IMR-90 (cell line): Measurements from ENCODE around the gene C4orf17. TPM values are rescaled to one million over a fixed set of nuclear protein-coding genes. Genes with fewer than 3 reads are reported as not detected.

Source experiments
- ATAC-seq: fragments of 200-7000 bp; cut with Tn5 transposase; 2 replicates; pipeline ENCODE4 v1.9.1; 2020; ENCODE audit warnings: low read depth, mild to moderate bottlenecking, moderate library complexity
- BruUV-seq: library from RNA; stranded (reverse); fragments of 400-500 nt; replicated peaks from 2 replicates; lab custom pipeline; 2021; lab: Mats Ljungman, UMichigan
- CTCF ChIA-PET: fragments of 300-600 bp; formaldehyde crosslinking; extraction: SDS; loops from one replicate; lab custom pipeline; 2021; ENCODE audit warnings: antibody characterized with exemption; lab: Yijun Ruan, JAX
- POLR2A ChIA-PET: fragments of 300-600 bp; sonication (Branson Sonifier 250); formaldehyde crosslinking; loops from one replicate; lab custom pipeline; 2022; ENCODE audit warnings: antibody characterized with exemption; ENCODE audit not compliant: unreplicated experiment; lab: Charles Lee
- DNase-seq: peaks from one replicate; pipeline ENCODE4 v3.0.0; 2013
- H2AFZ ChIP-seq: replicated peaks from 2 replicates; pipeline ENCODE3; 2013; ENCODE audit warnings: low read length, mild to moderate bottlenecking; ENCODE audit not compliant: poor library complexity
- H2AK5ac ChIP-seq: 2 replicates; pipeline ENCODE4 v1.6.1; 2013; ENCODE audit warnings: low read depth, low read length, inconsistent platforms
- H2AK9ac ChIP-seq: replicated peaks from 2 replicates; pipeline ENCODE3; 2013; ENCODE audit warnings: mild to moderate bottlenecking, low read depth, low read length, moderate library complexity; ENCODE audit not compliant: poor library complexity
- H2BK120ac ChIP-seq: 2 replicates; pipeline ENCODE4 v1.6.1; 2013; ENCODE audit warnings: low read depth, low read length, inconsistent platforms
- H2BK15ac ChIP-seq: 3 replicates; pipeline ENCODE4 v1.6.1; 2013; ENCODE audit warnings: low read depth, low read length, inconsistent platforms
- H2BK20ac ChIP-seq: 2 replicates; pipeline ENCODE4 v1.6.1; 2013; ENCODE audit warnings: low read depth, mild to moderate bottlenecking, inconsistent platforms, low read length, moderate library complexity
- H2BK5ac ChIP-seq: 2 replicates; pipeline ENCODE4 v1.6.1; 2013; ENCODE audit warnings: mild to moderate bottlenecking, low read depth, low read length, inconsistent platforms; ENCODE audit not compliant: poor library complexity, severe bottlenecking
- H3K14ac ChIP-seq: replicated peaks from 2 replicates; pipeline ENCODE4 v1.6.1; 2013; ENCODE audit warnings: low read depth, low read length, inconsistent platforms
- H3K18ac ChIP-seq: 2 replicates; pipeline ENCODE4 v1.6.1; 2013; ENCODE audit warnings: low read depth, low read length, control low read depth
- H3K23ac ChIP-seq: 2 replicates; pipeline ENCODE4 v1.6.1; 2013; ENCODE audit warnings: low read depth, low read length, inconsistent platforms
- H3K27ac ChIP-seq: 2 replicates; pipeline ENCODE4 v1.5.1; 2013; ENCODE audit warnings: mild to moderate bottlenecking, control low read depth, low read length; ENCODE audit not compliant: insufficient read depth
- H3K27me3 ChIP-seq: 2 replicates; pipeline ENCODE4 v1.6.1; 2013; ENCODE audit warnings: low read length; ENCODE audit not compliant: control insufficient read depth, insufficient read depth
- H3K36me3 ChIP-seq: 2 replicates; pipeline ENCODE4 v1.6.1; 2013; ENCODE audit warnings: low read length, mixed read lengths; ENCODE audit not compliant: control insufficient read depth, insufficient read depth
- H3K4ac ChIP-seq: 2 replicates; pipeline ENCODE4 v1.6.1; 2013; ENCODE audit warnings: low read depth, low read length, inconsistent platforms
- H3K4me1 ChIP-seq: 2 replicates; pipeline ENCODE4 v1.6.1; 2013; ENCODE audit warnings: low read length, mixed read lengths; ENCODE audit not compliant: control insufficient read depth, insufficient read depth
- H3K4me2 ChIP-seq: 2 replicates; pipeline ENCODE4 v1.6.1; 2013; ENCODE audit warnings: low read depth, mild to moderate bottlenecking, control low read depth, low read length, moderate library complexity
- H3K4me3 ChIP-seq: 2 replicates; pipeline ENCODE4 v1.5.1; 2013; ENCODE audit warnings: low read depth, mild to moderate bottlenecking, control low read depth, low read length, moderate library complexity; ENCODE audit not compliant: insufficient read depth
- H3K56ac ChIP-seq: 2 replicates; pipeline ENCODE4 v1.6.1; 2013; ENCODE audit warnings: low read length, inconsistent platforms; ENCODE audit not compliant: insufficient read depth; ENCODE audit errors: extremely low read depth
- H3K79me1 ChIP-seq, 2 experiments: 2 replicates each; pipeline ENCODE4 v1.6.1; 2013; ENCODE audit warnings: low read length in 2 of 2, inconsistent platforms in 1 of 2, low read depth in 1 of 2
- H3K9ac ChIP-seq: 2 replicates; pipeline ENCODE4 v1.6.1; 2013; ENCODE audit warnings: low read depth, low read length, control low read depth
- H3K9me1 ChIP-seq: 2 replicates; pipeline ENCODE4 v1.6.1; 2013; ENCODE audit warnings: low read length, inconsistent platforms; ENCODE audit not compliant: insufficient read depth
- H3K9me3 ChIP-seq: 2 replicates; pipeline ENCODE4 v1.6.1; 2013; ENCODE audit warnings: low read length; ENCODE audit not compliant: control insufficient read depth, insufficient read depth
- H4K20me1 ChIP-seq: 2 replicates; pipeline ENCODE4 v1.6.1; 2013; ENCODE audit warnings: low read length, inconsistent platforms; ENCODE audit not compliant: insufficient read depth
- H4K5ac ChIP-seq: 2 replicates; pipeline ENCODE4 v1.6.1; 2013; ENCODE audit warnings: mild to moderate bottlenecking, low read depth, low read length, control low read depth
- H4K8ac ChIP-seq, 2 experiments: 2 replicates each; pipeline ENCODE4 v1.6.1; 2013; ENCODE audit warnings: low read depth in 2 of 2, low read length in 2 of 2, control low read depth in 1 of 2, inconsistent platforms in 1 of 2
- H4K91ac ChIP-seq: 2 replicates; pipeline ENCODE4 v1.6.1; 2013; ENCODE audit warnings: low read depth, low read length, inconsistent platforms; ENCODE audit not compliant: insufficient read depth
- BHLHE40 ChIP-seq: fragments of 150-350 bp; IDR thresholded peaks from 2 replicates; pipeline ENCODE4 v1.6.1; 2016; ENCODE audit warnings: mild to moderate bottlenecking, low read depth, low read length
- CEBPB ChIP-seq: IDR thresholded peaks from 2 replicates; pipeline ENCODE4 v1.6.1; 2012; ENCODE audit warnings: low read depth, low read length, improper control_type of control experiment
- CTCF ChIP-seq: conservative IDR thresholded peaks from 2 replicates; pipeline ENCODE4 v1.5.1; 2012; ENCODE audit warnings: mild to moderate bottlenecking, low read depth, low read length, improper control_type of control experiment
- ELK1 ChIP-seq: fragments of 150-350 bp; IDR thresholded peaks from 2 replicates; pipeline ENCODE4 v1.6.1; 2016; ENCODE audit warnings: low read depth, mild to moderate bottlenecking, low read length, moderate library complexity, borderline replicate concordance
- FOS ChIP-seq: fragments of 150-350 bp; IDR thresholded peaks from 2 replicates; pipeline ENCODE4 v1.6.1; 2016; ENCODE audit warnings: low read depth, low read length
- MAFK ChIP-seq: IDR thresholded peaks from 2 replicates; pipeline ENCODE4 v1.6.1; 2012; ENCODE audit warnings: low read depth, low read length, improper control_type of control experiment
- MAZ ChIP-seq: IDR thresholded peaks from 2 replicates; pipeline ENCODE4 v1.6.1; 2012; ENCODE audit warnings: low read depth, mild to moderate bottlenecking, low read length, improper control_type of control experiment, moderate library complexity, borderline replicate concordance
- NFE2L2 ChIP-seq: fragments of 150-350 bp; IDR thresholded peaks from 2 replicates; pipeline ENCODE4 v1.6.1; 2016; ENCODE audit warnings: low read depth, mild to moderate bottlenecking, low read length
- RCOR1 ChIP-seq: IDR thresholded peaks from 2 replicates; pipeline ENCODE4 v1.6.1; 2012; ENCODE audit warnings: mild to moderate bottlenecking, low read length, improper control_type of control experiment; ENCODE audit not compliant: insufficient replicate concordance
- SMC3 ChIP-seq: fragments of 150-350 bp; IDR thresholded peaks from 2 replicates; pipeline ENCODE4 v1.6.1; 2016; ENCODE audit warnings: low read depth, mild to moderate bottlenecking, antibody characterized with exemption, low read length, moderate library complexity
- WGBS, 2 experiments: methylation state at CpG; one replicate each; pipeline versions ENCODE4 v1.1.5 to v1.1.7; 2013; ENCODE audit warnings: missing lambda C conversion rate in 2 of 2; ENCODE audit not compliant: insufficient read length in 1 of 2; ENCODE audit errors: extremely low coverage in 2 of 2; 5-methylcytosine and 5-hydroxymethylcytosine counted together
- dilution Hi-C: fragments of 300-500 bp; cut with HindIII; formaldehyde crosslinking; loops from one replicate; pipeline ENCODE4 v1.14.3; 2018; ENCODE audit warnings: low sequenced_read_pairs; ENCODE audit not compliant: unreplicated experiment
- in situ Hi-C: fragments of 300-500 bp; cut with MboI; formaldehyde crosslinking; loops from 3 replicates; pipeline ENCODE4 v1.14.3; 2019; ENCODE audit warnings: low sequenced_read_pairs, inconsistent platforms, mixed read lengths
- intact Hi-C: fragments of 100-400 bp; cut with micrococcal nuclease; formaldehyde crosslinking; loops from 2 replicates; pipeline ENCODE4 v1.10.0; 2022
- polyA plus RNA-seq, 3 experiments: library from polyadenylated mRNA; depleted of rRNA; stranded (reverse); fragments of >200 nt; gene quantifications; 2 replicates each; pipeline ENCODE4 v1.2.3, GENCODE V29; 2012; ENCODE audit warnings: low replicate concordance in 1 of 3
- total RNA-seq: library from RNA; depleted of rRNA; stranded (reverse); fragments of >200 nt; gene quantifications from 2 replicates; pipeline ENCODE4 v1.2.3, GENCODE V29; 2012

Gene C4orf17
- total and polyA plus RNA-seq, 2 of the 4 experiments (the other 2 are of a cell fraction): not detected

GRCh38 chr4:99586322-99586721 lies 75.5 kb downstream of the C4orf17 start:
- TF ChIP-seq RCOR1 (no peak), MAZ (no peak), FOS (no peak), CEBPB (no peak), MAFK (no peak), SMC3 (no peak), NFE2L2 (no peak), ELK1 (no peak), CTCF (no peak), BHLHE40 (no peak)
- no peaks in the 10 kb centered on the region for H3K27me3 ChIP-seq
- no peaks in the 10 kb centered on the region for H3K36me3 ChIP-seq
- H2AK9ac ChIP-seq: no peak overlapping the region
- H3K27ac ChIP-seq: no peak overlapping the region
- ATAC-seq (no peak), DNase-seq (no peak)
- H2BK5ac ChIP-seq: no peak overlapping the region
- no peak overlapping the region for H2BK20ac ChIP-seq
- H3K4me2 ChIP-seq: no peak overlapping the region
- H2AK5ac ChIP-seq: no peak overlapping the region
- no peak overlapping the region for H4K5ac ChIP-seq
- no peaks in the 10 kb centered on the region for H3K4me1 ChIP-seq
- dilution Hi-C loops: no loop called here
- H3K4me3 ChIP-seq: no peak overlapping the region
- intact Hi-C loops: no loop called here
- no peaks in the 10 kb centered on the region for H3K79me1 ChIP-seq
- H2BK15ac ChIP-seq: no peak overlapping the region
- no peak overlapping the region for H4K8ac ChIP-seq
- H2BK120ac ChIP-seq: no peak overlapping the region
- no peak overlapping the region for H3K23ac ChIP-seq
- no TSS peak for BruUV-seq
- no peaks in the 10 kb centered on the region for H3K9me3 ChIP-seq
- in situ Hi-C loops: no loop called here
- H3K14ac ChIP-seq: no peak overlapping the region
- ChIA-PET CTCF (no interaction called here), POLR2A (no interaction called here)
- H2AFZ ChIP-seq: no peak overlapping the region
- H4K91ac ChIP-seq: no peak overlapping the region
- no peak overlapping the region for H3K56ac ChIP-seq
- H3K9me1 ChIP-seq: no peaks in the 10 kb centered on the region
- H3K18ac ChIP-seq: no peak overlapping the region
- no CpG with 5 or more reads among the region's 2 CpGs for WGBS, 2 experiments
- H4K20me1 ChIP-seq: no peaks in the 10 kb centered on the region
- H3K4ac ChIP-seq: no peak overlapping the region
- no peak overlapping the region for H3K9ac ChIP-seq
